ENCODE results near the gene KCNIP4. TPM values are rescaled to one million over a fixed set of nuclear protein-coding genes. Genes with fewer than 3 reads are reported as not detected.

Gene KCNIP4
- total and polyA plus RNA-seq, 4 donors = not detected

- 73 to 77% methylated on average over 2 of the region's 2 CpGs for WGBS, 2 donors
- no peak for ATAC-seq (ENCODE audit: low FRiP score)
- H3K9me3 ChIP-seq (ENCODE audit: control insufficient read depth, low read length) = no peaks in the 10 kb centered on the region
- no peak overlapping the region for H3K27ac ChIP-seq (ENCODE audit: low read depth in 1 of 2, low read length in 2 of 2)
- no peaks in the 10 kb centered on the region for H3K27me3 ChIP-seq (ENCODE audit: control insufficient read depth in 1 of 2, insufficient read depth in 2 of 2, low read length in 1 of 2)
- H3K4me1 ChIP-seq (ENCODE audit: control insufficient read depth in 1 of 2, insufficient read depth in 2 of 2, low read length in 2 of 2) = no peaks in the 10 kb centered on the region
- DNase-seq = no peak
- H3K36me3 ChIP-seq (ENCODE audit: control insufficient read depth in 1 of 2, insufficient read depth in 2 of 2, low read length in 1 of 2) = no peaks in the 10 kb centered on the region
- intact Hi-C loops (cut with DNase I) = no loop called here
- no peak overlapping the region for H3K4me3 ChIP-seq (ENCODE audit: low read length in 2 of 2)
Measured at GRCh38 chr4:21018817-21019216, 929.8 kb downstream of the KCNIP4 start.

GRCh38 chr4:21013501-21013900 is 935.1 kb downstream of the KCNIP4 start:
- ATAC-seq (ENCODE audit: low FRiP score) = no peak

GRCh38 chr4:21012851-21013331 is 935.7 kb downstream of the KCNIP4 start:
- H3K36me3 ChIP-seq (ENCODE audit: control insufficient read depth in 1 of 2, insufficient read depth in 2 of 2, low read length in 1 of 2) = no peaks in the 10 kb centered on the region
- H3K27ac ChIP-seq (ENCODE audit: low read depth in 1 of 2, low read length in 2 of 2) = no peak overlapping the region
- ATAC-seq (ENCODE audit: low FRiP score) = no peak
- DNase-seq = no peak
- intact Hi-C loops (cut with DNase I) = no loop called here
- H3K27me3 ChIP-seq (ENCODE audit: control insufficient read depth in 1 of 2, insufficient read depth in 2 of 2, low read length in 1 of 2) = no peaks in the 10 kb centered on the region
- no peaks in the 10 kb centered on the region for H3K4me1 ChIP-seq (ENCODE audit: control insufficient read depth in 1 of 2, insufficient read depth in 2 of 2, low read length in 2 of 2)
- no peaks in the 10 kb centered on the region for H3K9me3 ChIP-seq (ENCODE audit: control insufficient read depth, low read length)
- no peak overlapping the region for H3K4me3 ChIP-seq (ENCODE audit: low read length in 2 of 2)
- 45 to 46% methylated on average over 3 of the region's 3 CpGs for WGBS, 2 donors

More at GRCh38 chr4:21013501-21013900, 935.1 kb downstream of the KCNIP4 start:
- DNase-seq = no peak
- Histone ChIP-seq H3K27ac (ENCODE audit: low read depth in 1 of 2, low read length in 2 of 2) (no peak overlapping the region), H3K36me3 (ENCODE audit: control insufficient read depth in 1 of 2, insufficient read depth in 2 of 2, low read length in 1 of 2) (no peaks in the 10 kb centered on the region), H3K4me3 (ENCODE audit: low read length in 2 of 2) (no peak overlapping the region), H3K9me3 (ENCODE audit: control insufficient read depth, low read length) (no peaks in the 10 kb centered on the region), H3K4me1 (ENCODE audit: control insufficient read depth in 1 of 2, insufficient read depth in 2 of 2, low read length in 2 of 2) (no peaks in the 10 kb centered on the region), H3K27me3 (ENCODE audit: control insufficient read depth in 1 of 2, insufficient read depth in 2 of 2, low read length in 1 of 2) (no peaks in the 10 kb centered on the region)
- WGBS, 2 donors = 93 to 96% methylated on average over 1 of the region's 1 CpG
- intact Hi-C loops (cut with DNase I) = no loop called here

GRCh38 chr4:21011106-21011505 is 937.5 kb downstream of the KCNIP4 start:
- H3K36me3 ChIP-seq (ENCODE audit: control insufficient read depth in 1 of 2, insufficient read depth in 2 of 2, low read length in 1 of 2) = no peaks in the 10 kb centered on the region
- no peak overlapping the region for H3K27ac ChIP-seq (ENCODE audit: low read depth in 1 of 2, low read length in 2 of 2)
- 74 to 77% methylated on average over 3 of the region's 3 CpGs for WGBS, 2 donors
- no peak for ATAC-seq (ENCODE audit: low FRiP score)
- H3K4me3 ChIP-seq (ENCODE audit: low read length in 2 of 2) = no peak overlapping the region
- no peaks in the 10 kb centered on the region for H3K4me1 ChIP-seq (ENCODE audit: control insufficient read depth in 1 of 2, insufficient read depth in 2 of 2, low read length in 2 of 2)
- H3K27me3 ChIP-seq (ENCODE audit: control insufficient read depth in 1 of 2, insufficient read depth in 2 of 2, low read length in 1 of 2) = no peaks in the 10 kb centered on the region
- intact Hi-C loops (cut with DNase I) = no loop called here
- no peak for DNase-seq
- no peaks in the 10 kb centered on the region for H3K9me3 ChIP-seq (ENCODE audit: control insufficient read depth, low read length)

- WGBS, 2 donors = 20 to 28% methylated on average over 4 of the region's 4 CpGs
- Histone ChIP-seq H3K9me3 (ENCODE audit: control insufficient read depth, low read length) (no peaks in the 10 kb centered on the region), H3K4me3 (ENCODE audit: low read length in 2 of 2) (no peak overlapping the region), H3K4me1 (ENCODE audit: control insufficient read depth in 1 of 2, insufficient read depth in 2 of 2, low read length in 2 of 2) (no peaks in the 10 kb centered on the region), H3K27me3 (ENCODE audit: control insufficient read depth in 1 of 2, insufficient read depth in 2 of 2, low read length in 1 of 2) (no peaks in the 10 kb centered on the region), H3K36me3 (ENCODE audit: control insufficient read depth in 1 of 2, insufficient read depth in 2 of 2, low read length in 1 of 2) (no peaks in the 10 kb centered on the region), H3K27ac (ENCODE audit: low read depth in 1 of 2, low read length in 2 of 2) (no peak overlapping the region)
- ATAC-seq (ENCODE audit: low FRiP score) = no peak
- no peak for DNase-seq
- intact Hi-C loops (cut with DNase I) = no loop called here
Measured at GRCh38 chr4:21009956-21010355, 938.6 kb downstream of the KCNIP4 start.

GRCh38 chr4:21005647-21006046 is 942.9 kb downstream of the KCNIP4 start:
- Histone ChIP-seq H3K27ac (ENCODE audit: low read depth in 1 of 2, low read length in 2 of 2) (no peak overlapping the region), H3K9me3 (ENCODE audit: control insufficient read depth, low read length) (no peaks in the 10 kb centered on the region), H3K36me3 (ENCODE audit: control insufficient read depth in 1 of 2, insufficient read depth in 2 of 2, low read length in 1 of 2) (no peaks in the 10 kb centered on the region), H3K27me3 (ENCODE audit: control insufficient read depth in 1 of 2, insufficient read depth in 2 of 2, low read length in 1 of 2) (no peaks in the 10 kb centered on the region), H3K4me3 (ENCODE audit: low read length in 2 of 2) (no peak overlapping the region), H3K4me1 (ENCODE audit: control insufficient read depth in 1 of 2, insufficient read depth in 2 of 2, low read length in 2 of 2) (no peaks in the 10 kb centered on the region)
- intact Hi-C loops (cut with DNase I) = no loop called here
- ATAC-seq (ENCODE audit: low FRiP score) (no peak), DNase-seq (no peak)
- 91 to 93% methylated on average over 4 of the region's 4 CpGs for WGBS, 2 donors

GRCh38 chr4:21002976-21003375 is 945.6 kb downstream of the KCNIP4 start:
- DNase-seq (no peak), ATAC-seq (ENCODE audit: low FRiP score) (no peak)
- H3K9me3 ChIP-seq (ENCODE audit: control insufficient read depth, low read length) = no peaks in the 10 kb centered on the region
- H3K4me1 ChIP-seq (ENCODE audit: control insufficient read depth in 1 of 2, insufficient read depth in 2 of 2, low read length in 2 of 2) = no peaks in the 10 kb centered on the region
- no peak overlapping the region for H3K27ac ChIP-seq (ENCODE audit: low read depth in 1 of 2, low read length in 2 of 2)
- no peaks in the 10 kb centered on the region for H3K27me3 ChIP-seq (ENCODE audit: control insufficient read depth in 1 of 2, insufficient read depth in 2 of 2, low read length in 1 of 2)
- intact Hi-C loops (cut with DNase I) = no loop called here
- WGBS, 2 donors = 27 to 34% methylated on average over 4 of the region's 4 CpGs
- H3K36me3 ChIP-seq (ENCODE audit: control insufficient read depth in 1 of 2, insufficient read depth in 2 of 2, low read length in 1 of 2) = no peaks in the 10 kb centered on the region
- no peak overlapping the region for H3K4me3 ChIP-seq (ENCODE audit: low read length in 2 of 2)

GRCh38 chr4:21002286-21002685 is 946.3 kb downstream of the KCNIP4 start:
- intact Hi-C loops (cut with DNase I) = no loop called here
- ATAC-seq (ENCODE audit: low FRiP score) (no peak), DNase-seq (no peak)

GRCh38 chr4:21001490-21001889 is 947.1 kb downstream of the KCNIP4 start:
- DNase-seq = no peak
- intact Hi-C loops (cut with DNase I) = no loop called here
- H3K4me1 ChIP-seq (ENCODE audit: control insufficient read depth in 1 of 2, insufficient read depth in 2 of 2, low read length in 2 of 2) = no peaks in the 10 kb centered on the region
- no peak for ATAC-seq (ENCODE audit: low FRiP score)
- H3K9me3 ChIP-seq (ENCODE audit: control insufficient read depth, low read length) = no peaks in the 10 kb centered on the region
- H3K27me3 ChIP-seq (ENCODE audit: control insufficient read depth in 1 of 2, insufficient read depth in 2 of 2, low read length in 1 of 2) = no peaks in the 10 kb centered on the region
- WGBS, 2 donors = 32 to 40% methylated on average over 4 of the region's 4 CpGs
- no peaks in the 10 kb centered on the region for H3K36me3 ChIP-seq (ENCODE audit: control insufficient read depth in 1 of 2, insufficient read depth in 2 of 2, low read length in 1 of 2)
- H3K27ac ChIP-seq (ENCODE audit: low read depth in 1 of 2, low read length in 2 of 2) = no peak overlapping the region
- no peak overlapping the region for H3K4me3 ChIP-seq (ENCODE audit: low read length in 2 of 2)

More at GRCh38 chr4:21002286-21002685, 946.3 kb downstream of the KCNIP4 start:
- no peaks in the 10 kb centered on the region for H3K36me3 ChIP-seq (ENCODE audit: control insufficient read depth in 1 of 2, insufficient read depth in 2 of 2, low read length in 1 of 2)
- no peaks in the 10 kb centered on the region for H3K4me1 ChIP-seq (ENCODE audit: control insufficient read depth in 1 of 2, insufficient read depth in 2 of 2, low read length in 2 of 2)
- 46 to 53% methylated on average over 5 of the region's 5 CpGs for WGBS, 2 donors
- no peak overlapping the region for H3K4me3 ChIP-seq (ENCODE audit: low read length in 2 of 2)
- no peaks in the 10 kb centered on the region for H3K9me3 ChIP-seq (ENCODE audit: control insufficient read depth, low read length)
- H3K27me3 ChIP-seq (ENCODE audit: control insufficient read depth in 1 of 2, insufficient read depth in 2 of 2, low read length in 1 of 2) = no peaks in the 10 kb centered on the region
- H3K27ac ChIP-seq (ENCODE audit: low read depth in 1 of 2, low read length in 2 of 2) = no peak overlapping the region
